ENCODE data around the gene BICDL2. TPM values are rescaled to one million over a fixed set of nuclear protein-coding genes. Genes with fewer than 3 reads are reported as not detected.

The BICDL2 gene
- total RNA-seq, 1 donor from 2014 or later = not detected

GRCh38 chr16:2981899-2982250 is 54.9 kb downstream of the BICDL2 start:
- DNase-seq (no peak), ATAC-seq (ENCODE audit: low read depth) (no peak)
- TF ChIP-seq CTCF (IDR thresholded peaks at IDR 0.05) = no peak
- POLR2A ChIA-PET = interaction anchor here (0.9 to 1.2 kb wide), 4 partner anchors 12 to 99 kb away, joined by 3 to 4 read pairs (median 3); partner anchors contain the start of genes FLYWCH2, PAQR4 and TNFRSF12A
- intact Hi-C loops (cut with micrococcal nuclease) = loop anchor here (2.0 kb wide), 3 partner anchors 39 to 107 kb away; partner anchors contain the start of gene TNFRSF12A
- Mint-ChIP-seq H3K4me3 (peak overlapping the region; percentile 74), H3K27me3 (no peaks in the 10 kb centered on the region), H3K27ac (no peak overlapping the region), H3K4me1 (peaks cover 27% of the 10 kb centered on the region), H3K36me3 (ENCODE audit: low read depth) (no peaks in the 10 kb centered on the region), H3K9me3 (no peaks in the 10 kb centered on the region)
- CTCF ChIA-PET = no interaction called here

GRCh38 chr16:2981177-2981898 is 55.4 kb downstream of the BICDL2 start:
- DNase-seq (no peak), ATAC-seq (ENCODE audit: low read depth) (no peak)
- Mint-ChIP-seq H3K4me1 (peaks cover 27% of the 10 kb centered on the region), H3K27ac (no peak overlapping the region), H3K36me3 (ENCODE audit: low read depth) (no peaks in the 10 kb centered on the region), H3K4me3 (peak overlapping the region; percentile 84), H3K27me3 (no peaks in the 10 kb centered on the region), H3K9me3 (no peaks in the 10 kb centered on the region)
- POLR2A ChIA-PET = interaction anchor here (0.5 to 1.5 kb wide), 12 partner anchors 10 to 204 kb away, joined by 3 to 10 read pairs (median 4); partner anchors contain the start of genes ELOB, FLYWCH2, KREMEN2 and PAQR4
- CTCF ChIA-PET = no interaction called here
- intact Hi-C loops (cut with micrococcal nuclease) = no loop called here
- TF ChIP-seq CTCF (IDR thresholded peaks at IDR 0.05) = no peak

GRCh38 chr16:2980227-2981176 is 56.2 kb downstream of the BICDL2 start, which contains the start of gene PKMYT1:
PKMYT1 (minus strand) TSS chr16:2980446; CDS start chr16:2979657, 789 bp downstream.
- H3K9me3 Mint-ChIP-seq = no peaks in the 10 kb centered on the region
- DNase-seq = peak; percentile 97
- no peaks in the 10 kb centered on the region for H3K27me3 Mint-ChIP-seq
- intact Hi-C loops (cut with micrococcal nuclease) = loop anchor here (1.0 kb wide), 2 partner anchors 11 to 44 kb away; partner anchors contain the start of genes PAQR4 and THOC6
- H3K36me3 Mint-ChIP-seq (ENCODE audit: low read depth) = no peaks in the 10 kb centered on the region
- peak within 1 kb of the TSS; percentile 78 for H3K27ac Mint-ChIP-seq
- no peak for TF ChIP-seq CTCF (IDR thresholded peaks at IDR 0.05)
- peaks cover 27% of the 10 kb centered on the region for H3K4me1 Mint-ChIP-seq
- ATAC-seq (ENCODE audit: low read depth) = peak; percentile 90
- POLR2A ChIA-PET = interaction anchor here (0.5 to 1.5 kb wide), 19 partner anchors 9 to 567 kb away, joined by 3 to 12 read pairs (median 4); partner anchors contain the start of genes ELOB, KCTD5, KREMEN2 and PAQR4
- CTCF ChIA-PET = no interaction called here
- H3K4me3 Mint-ChIP-seq = peak within 1 kb of the TSS; percentile 84

GRCh38 chr16:2979669-2980226 is 57.0 kb downstream of the BICDL2 start:
- H3K4me3 Mint-ChIP-seq = peak overlapping the region; percentile 67
- intact Hi-C loops (cut with micrococcal nuclease) = loop anchor here (1.0 kb wide), 2 partner anchors 10 to 45 kb away; partner anchors contain the start of genes PAQR4 and THOC6
- no peak overlapping the region for H3K27ac Mint-ChIP-seq
- ChIA-PET CTCF (no interaction called here), POLR2A (interaction anchor here (0.6 to 1.5 kb wide), 12 partner anchors 8 to 566 kb away, joined by 3 to 12 read pairs (median 4); partner anchors contain the start of genes ELOB and KCTD5)
- H3K4me1 Mint-ChIP-seq = peaks cover 27% of the 10 kb centered on the region
- no peaks in the 10 kb centered on the region for H3K27me3 Mint-ChIP-seq
- TF ChIP-seq CTCF (IDR thresholded peaks at IDR 0.05) = no peak
- ATAC-seq (ENCODE audit: low read depth) (no peak), DNase-seq (no peak)
- H3K9me3 Mint-ChIP-seq = no peaks in the 10 kb centered on the region
- H3K36me3 Mint-ChIP-seq (ENCODE audit: low read depth) = no peaks in the 10 kb centered on the region

Other genes starting within 250 kb of the BICDL2 start
- gene PRSS33, start 249.4 kb downstream of the BICDL2 start, total RNA-seq = not detected in 2 replicates
- not detected in 2 replicates for gene PRSS41, start 238.5 kb downstream of the BICDL2 start, total RNA-seq
- 2.4 and 3.2 TPM in 2 replicates for gene PRSS21, start 219.7 kb downstream of the BICDL2 start, total RNA-seq
- 0.33 TPM in 1 of 2 replicates, not detected in the other for gene ZG16B, start 206.6 kb downstream of the BICDL2 start, total RNA-seq
- not detected in 2 replicates for gene PRSS22, start 178.8 kb downstream of the BICDL2 start, total RNA-seq
- 19.4 and 20.3 TPM in 2 replicates for gene FLYWCH2, start 153.7 kb downstream of the BICDL2 start, total RNA-seq
- 53.5 and 59.9 TPM in 2 replicates for gene FLYWCH1, start 125.0 kb downstream of the BICDL2 start, total RNA-seq
- gene KREMEN2, start 72.7 kb downstream of the BICDL2 start, total RNA-seq = 1.3 and 1.7 TPM in 2 replicates
- gene PAQR4, start 67.6 kb downstream of the BICDL2 start, total RNA-seq = 2.4 and 2.7 TPM in 2 replicates
- gene PKMYT1, start 56.5 kb downstream of the BICDL2 start, total RNA-seq = 3.8 and 4.3 TPM in 2 replicates
- not detected in 2 replicates for gene CLDN9, start 24.0 kb downstream of the BICDL2 start, total RNA-seq
- gene CLDN6, start 18.8 kb downstream of the BICDL2 start, total RNA-seq = not detected in 2 replicates
- 0.47 and 1.0 TPM in 2 replicates for gene TNFRSF12A, start 16.6 kb downstream of the BICDL2 start, total RNA-seq
- 17.7 and 20.4 TPM in 2 replicates for gene HCFC1R1, start 13.0 kb downstream of the BICDL2 start, total RNA-seq
- 45.8 and 47.1 TPM in 2 replicates for gene THOC6, start 12.9 kb downstream of the BICDL2 start, total RNA-seq
- 0.13 and 0.34 TPM in 2 replicates for gene MMP25, start 9.6 kb upstream of the BICDL2 start, total RNA-seq
- 3.0 and 3.4 TPM in 2 replicates for gene IL32, start 28.7 kb upstream of the BICDL2 start, total RNA-seq
- gene ZSCAN10, start 62.4 kb upstream of the BICDL2 start, total RNA-seq = not detected in 2 replicates
- not detected in 2 replicates for gene ZNF205, start 75.6 kb upstream of the BICDL2 start, total RNA-seq
- 5.6 and 5.7 TPM in 2 replicates for gene ZNF213, start 98.1 kb upstream of the BICDL2 start, total RNA-seq
- not detected in 2 replicates for gene OR1F1, start 151.3 kb upstream of the BICDL2 start, total RNA-seq
- 13.6 and 15.1 TPM in 2 replicates for gene ZNF200, start 198.2 kb upstream of the BICDL2 start, total RNA-seq
- not detected in 2 replicates for gene MEFV, start 219.7 kb upstream of the BICDL2 start, total RNA-seq
- 42.7 and 42.9 TPM in 2 replicates for gene ZNF263, start 246.5 kb upstream of the BICDL2 start, total RNA-seq

Measured in activated B cell treated with CpG ODN at 0.5 μM for 24 hours (primary cell).